ENCODE measurements around the gene TFF2. TPM values are rescaled to one million over a fixed set of nuclear protein-coding genes. Genes with fewer than 3 reads are reported as not detected.

Gene TFF2
- total and polyA plus RNA-seq, 2 of the 4 experiments (the other 2 are of a cell fraction): not detected

GRCh38 chr21:42307106-42307505 is 43.7 kb downstream of the TFF2 start:
- Histone ChIP-seq H3K4me2 (ENCODE audit: low read depth, low read length) (no peak overlapping the region), H4K91ac (ENCODE audit: insufficient read depth, low read depth, low read length) (no peak overlapping the region), H3K79me1 (ENCODE audit: low read depth in 1 of 2, low read length in 2 of 2) (no peaks in the 10 kb centered on the region), H3K23ac (ENCODE audit: low read depth, low read length) (no peak overlapping the region), H2AK9ac (replicated peaks; ENCODE audit: low read depth, low read length, poor library complexity) (no peak overlapping the region), H3K4me1 (ENCODE audit: control insufficient read depth, insufficient read depth, low read length) (no peaks in the 10 kb centered on the region; the same call in 1 of the 2 replicates), H3K9me3 (ENCODE audit: control insufficient read depth, insufficient read depth, low read length) (no peaks in the 10 kb centered on the region), H3K4me3 (ENCODE audit: insufficient read depth, low read depth, low read length) (no peak overlapping the region), H3K9ac (ENCODE audit: low read depth, low read length) (no peak overlapping the region), H3K18ac (ENCODE audit: low read depth, low read length) (no peak overlapping the region), H4K20me1 (ENCODE audit: insufficient read depth, low read length) (no peaks in the 10 kb centered on the region), H3K27ac (ENCODE audit: insufficient read depth, low read length) (no peak overlapping the region), H2AFZ (replicated peaks; ENCODE audit: low read length, poor library complexity) (no peak overlapping the region), H2BK20ac (ENCODE audit: low read depth, low read length) (no peak overlapping the region), H2BK120ac (ENCODE audit: low read depth, low read length) (no peak overlapping the region), H3K56ac (ENCODE audit: extremely low read depth, insufficient read depth, low read length) (no peak overlapping the region), H3K14ac (replicated peaks; ENCODE audit: low read depth, low read length) (no peak overlapping the region), H2AK5ac (ENCODE audit: low read depth, low read length) (no peak overlapping the region), H3K4ac (ENCODE audit: low read depth, low read length) (no peak overlapping the region), H2BK5ac (ENCODE audit: low read depth, low read length, poor library complexity, severe bottlenecking) (no peak overlapping the region), H4K5ac (ENCODE audit: low read depth, low read length) (no peak overlapping the region), H4K8ac (ENCODE audit: low read depth in 2 of 2, low read length in 2 of 2) (no peak overlapping the region), H3K36me3 (ENCODE audit: control insufficient read depth, insufficient read depth, low read length) (no peaks in the 10 kb centered on the region), H3K9me1 (ENCODE audit: insufficient read depth, low read length) (no peaks in the 10 kb centered on the region; the same call in 1 of the 2 replicates), H2BK15ac (ENCODE audit: low read depth, low read length) (no peak overlapping the region), H3K27me3 (ENCODE audit: control insufficient read depth, insufficient read depth, low read length) (peaks cover 52% of the 10 kb centered on the region)
- POLR2A ChIA-PET (ENCODE audit: unreplicated experiment): no interaction called here
- in situ Hi-C loops (cut with MboI; ENCODE audit: low sequenced_read_pairs) (no loop called here), dilution Hi-C loops (cut with HindIII; ENCODE audit: low sequenced_read_pairs, unreplicated experiment) (no loop called here), intact Hi-C loops (cut with micrococcal nuclease) (no loop called here)
- CTCF ChIA-PET: interaction anchor here (0.5 kb wide), 1 partner anchor 13 kb away, joined by 3 read pairs; no protein-coding TSS in a partner anchor
- ATAC-seq (ENCODE audit: low read depth): no peak
- WGBS, 2 experiments (ENCODE audit: extremely low coverage in 2 of 2, insufficient read length in 1 of 2): 40% methylated on average over 3 of the region's 5 CpGs; no CpG with 5 or more reads in 1 of the 2 experiments
- BruUV-seq (replicated peaks): no TSS peak
- no peak for TF ChIP-seq CTCF (conservative IDR thresholded peaks at IDR 0.05; ENCODE audit: low read depth, low read length)
- no peak for TF ChIP-seq CHD1 (IDR thresholded peaks at IDR 0.05; ENCODE audit: low read depth, low read length)
- no peak for TF ChIP-seq FOS (IDR thresholded peaks at IDR 0.05; ENCODE audit: low read depth, low read length)
- DNase-seq: no peak
